22Rv1 (cell line): ENCODE data around the gene ACE.

Experiments used
- CTCF ChIP-seq: fragments of 450-650 bp; IDR thresholded peaks from 2 replicates; pipeline ENCODE4 v1.5.1; 2017; ENCODE audit warnings: mild to moderate bottlenecking
- ZFX ChIP-seq: fragments of 450-650 bp; IDR thresholded peaks from 2 replicates; pipeline ENCODE4 v1.6.1; 2017; ENCODE audit warnings: antibody characterized with exemption, borderline replicate concordance

DNA sequence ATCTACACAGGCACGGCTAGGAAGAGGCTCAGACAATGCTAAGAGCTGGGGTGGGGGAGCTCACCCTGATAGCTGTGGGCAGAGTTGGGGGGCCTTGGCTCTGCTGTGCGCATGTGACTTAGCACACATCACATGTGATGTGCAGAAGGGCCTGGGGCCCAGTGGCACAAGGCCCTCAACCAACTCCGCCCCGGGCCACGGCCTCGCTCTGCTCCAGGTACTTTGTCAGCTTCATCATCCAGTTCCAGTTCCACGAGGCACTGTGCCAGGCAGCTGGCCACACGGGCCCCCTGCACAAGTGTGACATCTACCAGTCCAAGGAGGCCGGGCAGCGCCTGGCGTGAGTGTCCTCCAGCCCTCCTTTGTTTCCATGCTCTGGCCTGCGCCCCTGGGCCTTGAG is 19.3 kb downstream of the ACE start:
- TF ChIP-seq CTCF (no peak), ZFX (no peak)
